Coronary artery (tissue), 2 donors: ENCODE data around the gene ZNF511.

ENCODE experiments used
- DNase-seq: peaks from one replicate; pipeline ENCODE4 v3.0.0-alpha.2; 2017; ENCODE audit warnings: low spot score
- H3K27ac ChIP-seq, 2 donors: fragments of 200-600 bp; sonication (generic); one replicate each; pipeline ENCODE4 v1.5.1; 2016 to 2019
- H3K4me3 ChIP-seq: fragments of 200-600 bp; sonication (generic); 2 replicates; pipeline ENCODE4 v1.5.1; 2016; ENCODE audit warnings: mild to moderate bottlenecking, moderate library complexity
- TF ChIP-seq, protein P1 (sequence below): fragments of 200-600 bp; sonication (generic); IDR thresholded peaks from one replicate; pipeline ENCODE4 v1.5.1; 2019; ENCODE audit warnings: antibody characterized with exemption

ZNF511 gene

DNA sequence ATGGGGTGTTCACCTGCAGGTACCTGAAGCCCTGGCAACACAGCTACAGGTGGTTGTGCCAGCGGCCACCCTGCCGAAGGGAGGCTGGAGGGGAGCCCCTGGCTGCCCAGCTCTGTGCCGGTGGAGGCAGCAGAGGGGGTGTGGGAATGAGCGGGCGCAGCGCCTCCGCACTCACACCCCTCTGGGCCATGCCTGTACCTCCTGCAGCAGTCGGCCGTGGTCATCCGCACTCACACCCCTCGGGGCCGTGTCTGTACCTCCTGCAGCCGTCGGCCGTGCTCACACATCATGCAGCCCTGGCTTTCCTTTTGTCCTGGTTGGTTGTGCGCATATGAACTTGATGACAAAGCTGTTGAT is 1.7 kb downstream of the ZNF511 start:
- H3K4me3 ChIP-seq: no peak overlapping the region
- H3K27ac ChIP-seq: no peak overlapping the region
- TF ChIP-seq, protein P1, sequence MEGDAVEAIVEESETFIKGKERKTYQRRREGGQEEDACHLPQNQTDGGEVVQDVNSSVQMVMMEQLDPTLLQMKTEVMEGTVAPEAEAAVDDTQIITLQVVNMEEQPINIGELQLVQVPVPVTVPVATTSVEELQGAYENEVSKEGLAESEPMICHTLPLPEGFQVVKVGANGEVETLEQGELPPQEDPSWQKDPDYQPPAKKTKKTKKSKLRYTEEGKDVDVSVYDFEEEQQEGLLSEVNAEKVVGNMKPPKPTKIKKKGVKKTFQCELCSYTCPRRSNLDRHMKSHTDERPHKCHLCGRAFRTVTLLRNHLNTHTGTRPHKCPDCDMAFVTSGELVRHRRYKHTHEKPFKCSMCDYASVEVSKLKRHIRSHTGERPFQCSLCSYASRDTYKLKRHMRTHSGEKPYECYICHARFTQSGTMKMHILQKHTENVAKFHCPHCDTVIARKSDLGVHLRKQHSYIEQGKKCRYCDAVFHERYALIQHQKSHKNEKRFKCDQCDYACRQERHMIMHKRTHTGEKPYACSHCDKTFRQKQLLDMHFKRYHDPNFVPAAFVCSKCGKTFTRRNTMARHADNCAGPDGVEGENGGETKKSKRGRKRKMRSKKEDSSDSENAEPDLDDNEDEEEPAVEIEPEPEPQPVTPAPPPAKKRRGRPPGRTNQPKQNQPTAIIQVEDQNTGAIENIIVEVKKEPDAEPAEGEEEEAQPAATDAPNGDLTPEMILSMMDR: no peak
- DNase-seq: no peak

DNA sequence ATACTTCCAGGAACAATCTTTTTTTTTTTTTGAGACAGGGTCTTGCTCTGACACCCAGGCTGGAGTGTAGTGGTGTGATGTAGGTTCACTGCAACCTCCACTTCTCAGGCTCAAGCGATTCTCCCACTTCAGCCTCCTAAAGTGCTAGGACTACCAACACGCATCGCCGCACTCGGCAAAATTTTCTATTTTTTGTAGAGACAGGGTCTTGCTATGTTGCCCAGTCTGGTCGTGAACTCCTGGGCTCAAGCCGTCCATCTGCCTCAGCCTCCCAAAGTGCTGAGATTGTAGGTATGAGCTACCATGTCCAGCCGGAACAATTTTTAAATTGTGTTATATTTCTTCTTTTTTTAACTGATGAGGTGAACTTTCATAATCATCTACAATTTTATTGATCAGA is 2.1 kb downstream of the ZNF511 start:
- TF ChIP-seq, protein P1: no peak
- H3K4me3 ChIP-seq: no peak overlapping the region
- DNase-seq: no peak
- no peak overlapping the region for H3K27ac ChIP-seq

DNA sequence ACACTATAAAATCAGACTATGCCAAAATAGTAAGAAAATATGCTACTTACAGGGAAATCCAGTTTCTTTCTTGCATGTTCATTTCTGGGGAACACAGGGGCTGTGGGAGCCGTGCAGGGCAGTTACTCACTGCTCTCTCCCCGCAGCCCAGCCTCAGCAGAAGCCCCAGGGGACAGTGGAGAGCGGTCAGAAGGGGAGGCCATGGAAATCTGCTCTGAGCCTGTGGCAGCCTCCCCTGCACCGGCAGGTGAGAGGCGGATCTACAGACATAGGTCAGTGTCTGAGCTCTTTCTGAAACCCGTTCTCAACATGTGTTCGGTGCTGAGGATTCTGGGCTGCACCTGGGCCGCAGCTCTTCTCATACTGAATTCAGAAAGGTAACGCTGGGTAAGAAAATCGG is 2.9 kb downstream of the ZNF511 start:
- H3K4me3 ChIP-seq: no peak overlapping the region
- no peak for DNase-seq
- H3K27ac ChIP-seq: no peak overlapping the region
- TF ChIP-seq, protein P1: no peak

DNA sequence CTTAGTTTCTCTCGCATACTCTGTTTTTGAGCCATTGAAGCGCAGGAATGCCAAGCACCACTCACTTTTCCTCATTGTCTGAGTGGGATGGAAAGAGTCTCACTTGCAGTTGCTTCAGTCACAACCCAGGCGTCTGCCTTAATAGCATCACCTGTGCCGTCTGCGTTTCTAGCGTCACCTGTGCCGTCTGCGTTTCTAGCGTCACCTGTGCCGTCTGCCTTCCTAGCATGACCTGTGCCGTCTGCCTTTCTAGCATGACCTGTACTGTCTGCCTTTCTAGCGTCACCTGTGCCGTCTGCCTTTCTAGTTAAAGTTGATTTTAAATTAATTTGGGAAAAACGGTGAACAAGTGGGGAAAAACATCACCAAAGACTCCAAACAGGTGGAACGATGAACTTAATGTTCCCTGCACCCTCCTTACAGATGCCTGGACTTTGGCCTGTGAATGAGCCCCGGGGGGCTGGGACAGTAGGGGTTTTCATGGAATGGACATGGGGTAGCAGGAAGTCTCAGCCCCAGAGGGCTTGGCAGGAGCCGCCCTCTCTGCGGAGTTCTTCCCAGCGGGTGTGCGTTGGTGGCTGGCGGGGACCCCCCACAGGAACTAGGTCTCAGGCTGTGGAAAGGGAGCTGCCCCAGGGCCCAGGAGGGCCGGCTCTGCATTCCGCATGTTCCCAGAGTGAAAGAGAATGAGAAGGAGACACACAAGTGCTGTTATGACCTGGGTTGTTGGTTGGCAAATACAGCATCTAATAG is 3.5 kb downstream of the ZNF511 start:
- DNase-seq: no peak
- H3K4me3 ChIP-seq: no peak overlapping the region
- H3K27ac ChIP-seq: no peak overlapping the region
- TF ChIP-seq, protein P1: no peak

DNA sequence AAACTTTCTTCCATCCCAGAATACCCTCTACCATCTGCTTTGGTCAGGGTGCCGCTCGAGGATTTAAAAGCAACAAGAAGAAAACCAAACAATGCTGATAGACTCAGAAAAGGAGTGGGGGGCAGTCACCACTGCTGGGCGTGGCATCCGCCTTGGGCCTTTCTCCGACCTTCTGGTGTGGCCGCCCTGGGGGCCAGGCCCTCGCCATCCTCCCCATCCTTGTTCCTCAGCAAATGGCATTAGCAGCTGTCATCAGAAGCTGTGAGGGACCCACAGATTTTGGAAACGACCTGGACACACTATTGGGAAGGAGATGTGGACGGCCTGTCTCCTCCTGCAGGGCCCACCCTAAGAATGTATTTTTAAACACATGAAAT is 4.0 kb downstream of the ZNF511 start:
- Histone ChIP-seq H3K27ac (no peak overlapping the region), H3K4me3 (no peak overlapping the region)
- TF ChIP-seq, protein P1: no peak
- DNase-seq: no peak

DNA sequence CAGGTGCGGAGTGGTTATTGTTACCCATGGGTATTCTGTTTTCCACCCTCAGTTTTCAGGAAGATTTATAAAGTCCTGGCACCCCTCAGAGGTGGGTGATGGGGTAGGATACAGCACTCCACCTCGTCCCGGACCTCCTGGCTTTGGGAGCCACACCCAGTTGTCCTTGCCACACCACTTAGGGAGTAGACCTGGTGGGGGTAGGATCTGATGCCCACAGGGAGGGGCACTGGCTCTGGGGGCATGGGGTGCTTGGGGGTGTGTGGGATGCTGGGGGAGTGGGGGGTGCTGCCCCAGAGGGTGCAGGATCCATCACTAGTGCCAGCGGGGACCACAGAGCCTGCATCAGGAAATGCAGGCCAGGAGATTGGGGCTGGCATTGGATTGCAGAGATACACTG is 4.5 kb downstream of the ZNF511 start:
- Histone ChIP-seq H3K27ac (no peak overlapping the region), H3K4me3 (no peak overlapping the region)
- TF ChIP-seq, protein P1: no peak
- no peak for DNase-seq

DNA sequence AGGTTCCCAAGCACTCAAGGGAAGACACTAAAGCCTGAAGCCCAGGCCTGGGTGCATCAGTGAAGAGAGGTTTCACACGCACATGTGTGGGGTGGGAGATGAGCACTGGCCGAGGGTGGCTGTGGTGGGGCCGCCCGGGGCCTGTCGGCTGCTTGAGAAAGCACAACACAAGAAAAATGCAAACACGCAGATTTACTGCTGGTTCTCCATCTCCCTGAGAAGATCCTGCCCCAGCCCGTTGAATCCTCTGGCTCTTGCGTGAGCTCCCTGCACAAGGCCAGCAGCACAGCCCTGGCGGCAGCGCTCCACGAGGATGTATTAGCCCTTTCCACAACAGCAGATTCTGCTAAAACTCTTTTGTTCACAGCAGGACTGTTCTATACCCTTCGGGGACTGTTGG is 6.2 kb downstream of the ZNF511 start:
- H3K4me3 ChIP-seq: no peak overlapping the region
- no peak for DNase-seq
- TF ChIP-seq, protein P1: no peak
- H3K27ac ChIP-seq: no peak overlapping the region
